Activated T-helper 2 cell treated with anti-CD3 and anti-CD28 coated beads, Interferon-gamma antibody, Interleukin-2, Interleukin-4, amounts not matched to agents 10 μg/mL and 5 μg/mL and 100 μg/mL, durations not matched to agents 14 hours and 24 hours and 36 hours (primary cell): Measurements from ENCODE around the gene VAC14. TPM values are rescaled to one million over a fixed set of nuclear protein-coding genes. Genes with fewer than 3 reads are reported as not detected.

Experiments
- DNase-seq: peaks from one replicate; pipeline ENCODE4 v3.0.0; 2021; ENCODE audit warnings: low spot score
- H3K27ac Mint-ChIP-seq: one replicate; pipeline ENCODE4 v1.8.0; 2021; ENCODE audit warnings: mixed read lengths
- H3K27me3 Mint-ChIP-seq: one replicate; pipeline ENCODE4 v1.8.0; 2021; ENCODE audit warnings: low read depth, mixed read lengths
- H3K36me3 Mint-ChIP-seq: one replicate; pipeline ENCODE4 v1.8.0; 2021; ENCODE audit warnings: low read depth, mixed read lengths
- H3K4me1 Mint-ChIP-seq: one replicate; pipeline ENCODE4 v1.8.0; 2021; ENCODE audit warnings: low read depth, mixed read lengths
- H3K4me3 Mint-ChIP-seq: one replicate; pipeline ENCODE4 v1.8.0; 2021; ENCODE audit warnings: low read depth, mild to moderate bottlenecking, moderate library complexity, mixed read lengths
- H3K9me3 Mint-ChIP-seq: one replicate; pipeline ENCODE4 v1.8.0; 2021; ENCODE audit warnings: mixed read lengths
- intact Hi-C: fragments of 100-400 bp; cut with micrococcal nuclease; formaldehyde crosslinking; loops from one replicate; pipeline ENCODE4 v1.15.1; 2023
- total RNA-seq: library from RNA; stranded (reverse); gene quantifications from 2 replicates; pipeline ENCODE4 v1.2.3, GENCODE V29; 2022

The VAC14 gene
- total RNA-seq, 1 donor from 2014 or later = 34.8 TPM

DNA sequence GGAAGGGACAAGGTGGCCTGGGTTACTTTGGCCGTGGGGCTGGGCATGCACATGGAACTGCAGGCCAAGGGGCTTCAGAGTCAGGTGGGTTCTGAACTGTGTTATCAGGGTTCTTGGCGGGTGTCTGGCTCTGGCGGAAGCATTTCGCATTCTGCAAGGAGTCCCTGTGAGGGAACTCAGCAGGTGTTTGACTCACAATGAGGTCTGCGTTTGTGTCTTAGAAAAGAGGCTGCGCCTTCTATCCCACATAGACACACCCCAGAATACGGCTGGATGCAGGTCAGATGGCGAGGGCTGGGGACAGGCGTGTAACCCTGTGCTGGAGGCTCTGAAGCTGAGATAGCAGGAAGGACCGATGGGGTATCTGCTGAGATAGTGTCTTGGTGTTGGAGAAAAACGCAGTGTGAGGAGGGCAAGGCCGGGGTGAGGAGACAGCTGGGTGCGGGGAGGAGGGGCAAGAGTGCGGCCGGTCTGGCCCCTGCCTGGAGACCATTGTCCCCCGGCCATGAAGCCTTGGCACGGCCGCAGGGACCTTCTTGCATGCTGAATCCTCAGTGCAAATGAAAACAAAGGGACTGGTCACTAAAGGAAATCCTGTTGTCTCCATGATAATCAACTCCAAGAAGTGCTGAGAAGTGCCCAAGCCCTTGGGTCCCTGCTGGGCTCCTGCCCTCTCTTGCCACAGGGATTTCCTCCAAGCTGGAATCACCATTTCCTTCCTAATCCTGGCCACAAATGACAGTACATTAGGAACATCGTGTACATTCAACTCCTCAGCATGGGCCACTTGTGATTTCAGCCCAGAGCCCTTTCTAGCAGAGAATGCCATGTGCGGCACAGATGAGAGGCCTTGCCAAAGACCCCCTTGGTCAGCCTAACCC lies 92.4 kb downstream of the VAC14 start:
- H3K9me3 Mint-ChIP-seq = no peaks in the 10 kb centered on the region
- H3K4me1 Mint-ChIP-seq = no peaks in the 10 kb centered on the region
- no peak for DNase-seq
- intact Hi-C loops = no loop called here
- H3K4me3 Mint-ChIP-seq = no peak overlapping the region
- H3K36me3 Mint-ChIP-seq = no peaks in the 10 kb centered on the region
- no peaks in the 10 kb centered on the region for H3K27me3 Mint-ChIP-seq
- H3K27ac Mint-ChIP-seq = no peak overlapping the region

DNA sequence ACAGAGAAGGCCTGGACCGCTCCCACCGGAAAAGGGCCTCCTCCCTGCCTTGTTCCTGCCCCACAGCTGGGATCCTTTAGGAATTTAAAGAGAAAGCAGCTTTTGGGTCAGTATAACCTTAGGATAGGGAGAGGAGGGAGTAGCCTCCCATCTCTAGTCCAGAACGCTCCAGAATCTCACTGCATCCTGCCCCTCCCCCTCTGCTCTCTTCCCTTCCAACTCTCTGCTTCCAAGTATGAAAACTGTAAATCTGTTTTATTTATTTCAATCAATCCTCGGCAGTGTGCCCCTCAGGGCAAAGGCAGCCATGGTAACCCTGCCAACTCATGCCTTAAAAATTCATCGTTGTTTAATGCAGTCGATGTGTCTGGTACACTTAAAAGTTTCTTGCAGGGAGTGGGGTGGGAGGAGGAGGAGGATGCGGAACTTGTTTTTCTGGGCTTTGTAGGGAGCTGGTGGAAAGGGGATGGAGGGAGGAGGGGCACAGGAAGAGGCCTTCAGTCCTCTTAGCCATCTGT lies 94.0 kb downstream of the VAC14 start:
- intact Hi-C loops = no loop called here
- Mint-ChIP-seq H3K4me1 (no peaks in the 10 kb centered on the region), H3K27ac (no peak overlapping the region), H3K36me3 (no peaks in the 10 kb centered on the region), H3K27me3 (no peaks in the 10 kb centered on the region), H3K9me3 (no peaks in the 10 kb centered on the region), H3K4me3 (no peak overlapping the region)
- no peak for DNase-seq

DNA sequence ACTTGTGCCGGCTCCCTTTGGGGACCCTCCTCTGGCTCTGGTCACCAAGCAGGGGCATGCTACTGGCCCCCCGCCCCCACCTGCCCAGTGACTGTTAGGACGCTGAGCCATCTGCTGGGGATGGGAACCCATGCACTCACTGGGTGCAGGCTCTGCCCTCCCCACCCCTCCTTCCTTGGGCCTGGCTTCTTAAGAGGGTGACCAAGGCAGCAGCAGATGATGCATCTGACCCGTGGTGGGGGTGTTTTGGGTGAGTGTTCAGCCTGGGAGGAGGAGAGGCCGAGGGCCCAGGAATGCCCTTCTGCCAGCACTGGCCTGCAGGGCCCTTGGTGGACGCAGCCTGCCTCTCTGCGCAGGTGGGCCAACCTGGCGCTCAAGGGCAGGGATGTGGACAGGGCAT lies 95.9 kb downstream of the VAC14 start:
- Mint-ChIP-seq H3K4me3 (no peak overlapping the region), H3K27ac (no peak overlapping the region), H3K27me3 (no peaks in the 10 kb centered on the region), H3K9me3 (no peaks in the 10 kb centered on the region), H3K36me3 (no peaks in the 10 kb centered on the region), H3K4me1 (no peaks in the 10 kb centered on the region)
- intact Hi-C loops = no loop called here
- no peak for DNase-seq

DNA sequence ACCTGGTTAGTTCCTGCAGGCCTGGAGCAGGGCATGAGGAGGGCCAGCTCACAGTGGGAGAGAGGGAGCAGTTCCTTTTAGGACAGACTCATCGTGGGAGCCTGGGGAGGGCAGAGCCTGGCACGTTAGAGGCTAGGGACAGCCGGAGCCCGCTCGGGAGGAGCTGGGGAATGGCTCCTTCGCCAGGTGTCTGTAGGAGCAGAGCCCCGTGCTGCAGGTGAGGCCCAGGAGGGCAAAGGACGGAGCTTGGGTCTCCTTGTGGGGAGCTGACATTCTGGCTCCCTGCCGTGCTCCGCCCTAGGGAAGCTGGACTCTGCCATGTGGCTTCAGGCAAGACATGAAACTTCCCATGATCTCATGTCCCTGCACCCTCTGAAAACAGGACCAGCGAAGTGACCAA lies 96.4 kb downstream of the VAC14 start:
- Mint-ChIP-seq H3K9me3 (no peaks in the 10 kb centered on the region), H3K36me3 (no peaks in the 10 kb centered on the region), H3K4me3 (no peak overlapping the region), H3K27ac (no peak overlapping the region), H3K27me3 (no peaks in the 10 kb centered on the region), H3K4me1 (no peaks in the 10 kb centered on the region)
- DNase-seq = no peak
- intact Hi-C loops = no loop called here

GRCh38 chr16:70703835-70704381 lies 97.0 kb downstream of the VAC14 start:
- Mint-ChIP-seq H3K4me3 (no peak overlapping the region), H3K27me3 (no peaks in the 10 kb centered on the region), H3K4me1 (no peaks in the 10 kb centered on the region), H3K27ac (no peak overlapping the region), H3K36me3 (no peaks in the 10 kb centered on the region), H3K9me3 (no peaks in the 10 kb centered on the region)
- intact Hi-C loops = no loop called here
- no peak for DNase-seq

DNA sequence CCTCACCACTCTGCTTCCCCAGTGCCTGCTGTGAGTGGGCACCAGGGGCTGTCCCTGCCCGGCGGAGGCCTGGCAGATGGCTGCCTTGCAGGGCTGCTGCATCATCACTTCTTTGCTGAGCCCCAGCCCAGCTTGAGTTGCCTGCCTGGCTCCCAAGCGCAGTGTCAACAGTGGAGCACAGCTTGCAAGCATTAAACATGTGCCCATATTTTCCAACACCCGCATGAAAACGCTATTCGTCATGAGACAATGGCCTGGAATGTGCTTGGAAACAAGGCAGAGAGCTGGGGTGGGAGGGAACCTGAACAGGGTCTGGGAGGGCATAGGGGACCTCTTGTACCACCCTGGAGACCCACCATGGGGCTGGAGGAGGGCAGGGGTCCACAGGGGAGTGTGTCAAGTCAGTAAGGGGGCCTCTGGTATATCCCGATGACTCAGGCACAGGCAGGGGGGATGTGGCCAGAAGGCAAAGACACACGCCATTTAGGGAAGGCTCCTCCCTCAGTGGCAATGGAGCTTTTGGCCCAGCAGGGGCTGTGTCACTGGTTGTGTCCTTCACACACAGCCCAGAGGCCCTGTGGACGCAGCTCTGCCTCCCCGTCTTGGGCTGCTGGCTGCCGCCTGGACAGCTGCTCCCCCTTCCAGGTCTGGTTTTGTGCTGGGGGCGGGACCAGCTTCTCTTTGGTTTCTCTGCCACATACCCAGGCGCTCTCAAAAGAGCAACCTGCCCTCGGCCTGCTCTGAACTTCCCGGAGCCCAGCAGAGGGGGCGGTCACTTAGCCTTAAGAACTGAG lies 97.7 kb downstream of the VAC14 start:
- intact Hi-C loops = no loop called here
- Mint-ChIP-seq H3K27ac (no peak overlapping the region), H3K36me3 (no peaks in the 10 kb centered on the region), H3K4me1 (no peaks in the 10 kb centered on the region), H3K4me3 (no peak overlapping the region), H3K27me3 (no peaks in the 10 kb centered on the region), H3K9me3 (no peaks in the 10 kb centered on the region)
- DNase-seq = no peak

GRCh38 chr16:70702624-70703023 lies 98.3 kb downstream of the VAC14 start:
- no peaks in the 10 kb centered on the region for H3K4me1 Mint-ChIP-seq
- intact Hi-C loops = no loop called here
- H3K27ac Mint-ChIP-seq = no peak overlapping the region
- no peak for DNase-seq
- H3K27me3 Mint-ChIP-seq = no peaks in the 10 kb centered on the region
- no peaks in the 10 kb centered on the region for H3K36me3 Mint-ChIP-seq
- H3K9me3 Mint-ChIP-seq = no peaks in the 10 kb centered on the region
- no peak overlapping the region for H3K4me3 Mint-ChIP-seq

DNA sequence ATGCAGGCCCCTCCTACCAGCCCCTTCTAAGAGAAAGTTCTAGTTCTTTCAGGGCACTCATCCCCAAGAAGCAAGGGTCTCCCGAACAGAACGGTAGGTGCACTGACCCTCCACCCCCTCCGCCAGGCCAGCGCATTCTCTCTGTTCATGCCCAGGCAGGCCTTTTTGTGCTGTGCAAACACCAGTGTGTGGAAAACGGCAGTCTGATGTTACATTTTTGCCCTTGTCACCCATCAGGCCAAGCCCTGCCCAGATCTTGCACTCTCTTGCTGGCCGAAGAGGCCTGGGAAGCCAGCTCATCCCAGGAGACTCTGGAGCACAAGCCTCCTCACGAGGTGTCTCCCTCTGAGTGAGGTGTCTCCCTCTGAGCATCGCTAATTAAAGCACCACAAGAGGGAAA lies 99.0 kb downstream of the VAC14 start:
- no peak overlapping the region for H3K4me3 Mint-ChIP-seq
- H3K36me3 Mint-ChIP-seq = no peaks in the 10 kb centered on the region
- H3K27me3 Mint-ChIP-seq = no peaks in the 10 kb centered on the region
- no peak for DNase-seq
- H3K27ac Mint-ChIP-seq = no peak overlapping the region
- H3K4me1 Mint-ChIP-seq = no peaks in the 10 kb centered on the region
- intact Hi-C loops = no loop called here
- H3K9me3 Mint-ChIP-seq = no peaks in the 10 kb centered on the region

GRCh38 chr16:70701596-70701995 lies 99.4 kb downstream of the VAC14 start:
- H3K4me1 Mint-ChIP-seq = peaks cover 2% of the 10 kb centered on the region
- no peak overlapping the region for H3K27ac Mint-ChIP-seq
- no peak for DNase-seq
- H3K27me3 Mint-ChIP-seq = no peaks in the 10 kb centered on the region
- intact Hi-C loops = no loop called here
- H3K36me3 Mint-ChIP-seq = no peaks in the 10 kb centered on the region
- H3K4me3 Mint-ChIP-seq = no peak overlapping the region
- H3K9me3 Mint-ChIP-seq = no peaks in the 10 kb centered on the region

- intact Hi-C loops = no loop called here
- no peaks in the 10 kb centered on the region for H3K27me3 Mint-ChIP-seq
- H3K36me3 Mint-ChIP-seq = no peaks in the 10 kb centered on the region
Observed at GRCh38 chr16:70701036-70701435, 99.9 kb downstream of the VAC14 start.

GRCh38 chr16:70700101-70701020 lies 100.6 kb downstream of the VAC14 start:
- intact Hi-C loops = no loop called here
- no peaks in the 10 kb centered on the region for H3K27me3 Mint-ChIP-seq
- DNase-seq = no peak

More at GRCh38 chr16:70701036-70701435, 99.9 kb downstream of the VAC14 start:
- H3K4me1 Mint-ChIP-seq = peaks cover 3% of the 10 kb centered on the region
- H3K9me3 Mint-ChIP-seq = no peaks in the 10 kb centered on the region
- H3K4me3 Mint-ChIP-seq = no peak overlapping the region
- no peak for DNase-seq
- H3K27ac Mint-ChIP-seq = no peak overlapping the region

DNA sequence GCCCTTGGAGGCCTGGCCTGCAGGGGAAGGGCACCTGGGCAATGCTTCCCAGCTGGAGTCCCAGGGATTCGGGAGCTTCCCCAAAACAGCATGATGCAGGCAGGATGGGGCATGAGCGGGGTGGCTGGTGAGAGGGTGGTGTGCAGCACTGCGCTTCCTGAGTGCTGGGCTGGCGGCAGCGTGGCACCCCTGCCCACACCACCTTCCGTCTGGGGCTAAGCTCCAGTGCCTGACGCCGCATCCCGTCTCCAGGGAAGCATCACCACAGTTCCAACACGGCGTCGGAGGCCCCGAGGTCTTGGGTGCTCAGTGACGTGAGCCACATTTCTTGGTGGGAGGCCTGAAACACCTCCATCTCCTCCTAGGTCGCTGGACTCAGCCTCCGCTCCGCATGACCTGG lies 101.3 kb downstream of the VAC14 start:
- Mint-ChIP-seq H3K4me3 (no peak overlapping the region), H3K9me3 (no peaks in the 10 kb centered on the region), H3K36me3 (no peaks in the 10 kb centered on the region), H3K4me1 (peaks cover 12% of the 10 kb centered on the region), H3K27me3 (no peaks in the 10 kb centered on the region), H3K27ac (no peak overlapping the region)
- no peak for DNase-seq
- intact Hi-C loops = no loop called here

More at GRCh38 chr16:70700101-70701020, 100.6 kb downstream of the VAC14 start:
- Mint-ChIP-seq H3K4me3 (no peak overlapping the region), H3K9me3 (no peaks in the 10 kb centered on the region), H3K27ac (no peak overlapping the region), H3K36me3 (no peaks in the 10 kb centered on the region), H3K4me1 (peaks cover 10% of the 10 kb centered on the region)
